Endothelial cell of umbilical vein (primary cell): Measurements from ENCODE around the gene MT2A. TPM values are rescaled to one million over a fixed set of nuclear protein-coding genes. Genes with fewer than 3 reads are reported as not detected.

Experiments used
- BruUV-seq: library from RNA; stranded (reverse); fragments of 400-500 nt; replicated peaks from 2 replicates; lab custom pipeline; 2021; lab: Mats Ljungman, UMichigan
- CTCF ChIA-PET: fragments of 300-600, 350-600 bp; sonication (Branson Sonifier 250); formaldehyde crosslinking; loops from one replicate; lab custom pipeline; 2021; ENCODE audit warnings: antibody characterized with exemption, inconsistent platforms; lab: Charles Lee
- POLR2A ChIA-PET: fragments of 300-600, 350-600 bp; sonication (Branson Sonifier 250); formaldehyde crosslinking; loops from one replicate; lab custom pipeline; 2021; ENCODE audit warnings: antibody characterized with exemption, inconsistent platforms; lab: Charles Lee
- DNase-seq: peaks from one replicate; pipeline ENCODE4 v3.0.0-alpha.2; 2011; ENCODE audit warnings: low read depth, low spot score
- FAIRE-seq: peaks from 2 replicates; lab custom pipeline; 2011; peaks lifted over from hg19 to GRCh38; lab: Jason Lieb, UNC
- H2AFZ ChIP-seq: 2 replicates; pipeline ENCODE4 v1.6.0; 2012; ENCODE audit warnings: low read depth, low read length, control low read depth, inconsistent platforms
- H3K27ac ChIP-seq: 2 replicates; pipeline ENCODE4 v1.5.1; 2011; ENCODE audit warnings: low read depth, mild to moderate bottlenecking, control low read depth, low read length, moderate library complexity; ENCODE audit not compliant: insufficient read depth
- H3K27me3 ChIP-seq, 2 experiments: 2 replicates each; pipeline versions ENCODE4 v1.6.0 to v1.6.1; 2011; ENCODE audit warnings: low read length in 2 of 2, mixed read lengths in 1 of 2; ENCODE audit not compliant: control insufficient read depth in 2 of 2, insufficient read depth in 2 of 2
- H3K36me3 ChIP-seq, 2 experiments: 2 replicates in 1 of 2; 3 replicates in 1 of 2; pipeline ENCODE4 v1.5.1; 2011; ENCODE audit warnings: low read length in 2 of 2, mild to moderate bottlenecking in 1 of 2, moderate library complexity in 1 of 2; ENCODE audit not compliant: control insufficient read depth in 2 of 2, insufficient read depth in 2 of 2; ENCODE audit errors: extremely low read depth in 1 of 2
- H3K4me1 ChIP-seq: 3 replicates; pipeline ENCODE4 v1.5.1; 2011; ENCODE audit warnings: mild to moderate bottlenecking, low read length; ENCODE audit not compliant: control insufficient read depth, insufficient read depth; ENCODE audit errors: extremely low read depth
- H3K4me2 ChIP-seq: 2 replicates; pipeline ENCODE4 v1.6.1; 2011; ENCODE audit warnings: low read length, control low read depth, mixed read lengths; ENCODE audit not compliant: insufficient read depth
- H3K4me3 ChIP-seq, 3 experiments: fragments of 200-600 bp in 1 of 3; sonication (generic), shearing (Covaris generic) in 1 of 3; replicated peaks in 1 of 3; 2 replicates each; pipeline ENCODE4 v1.5.1; 2011 to 2016; ENCODE audit warnings: control low read depth in 3 of 3, low read length in 3 of 3, mild to moderate bottlenecking in 2 of 3, inconsistent platforms in 1 of 3, low read depth in 1 of 3, moderate library complexity in 1 of 3; ENCODE audit not compliant: insufficient read depth in 1 of 3
- H3K79me2 ChIP-seq: 2 replicates; pipeline ENCODE4 v1.6.0; 2012; ENCODE audit warnings: low read length, inconsistent platforms; ENCODE audit not compliant: control insufficient read depth, insufficient read depth
- H3K9ac ChIP-seq: replicated peaks from 2 replicates; pipeline ENCODE3; 2011; ENCODE audit warnings: low read length, control low read depth; ENCODE audit not compliant: insufficient read depth; ENCODE audit errors: extremely low read depth
- H3K9me1 ChIP-seq: replicated peaks from 3 replicates; pipeline ENCODE4 v1.6.0; 2011; ENCODE audit warnings: mild to moderate bottlenecking, low read length; ENCODE audit not compliant: control insufficient read depth, insufficient read depth; ENCODE audit errors: extremely low read depth
- H3K9me3 ChIP-seq: replicated peaks from 2 replicates; pipeline ENCODE4 v1.5.1; 2012; ENCODE audit warnings: low read length, inconsistent platforms; ENCODE audit not compliant: control insufficient read depth, insufficient read depth
- H4K20me1 ChIP-seq: replicated peaks from 2 replicates; pipeline ENCODE3; 2011; ENCODE audit warnings: mild to moderate bottlenecking, low read length; ENCODE audit not compliant: control insufficient read depth, insufficient read depth; ENCODE audit errors: extremely low read depth
- CTCF ChIP-seq, 2 donors: IDR thresholded peaks; 1 replicate in 1 of 2; 2 replicates in 1 of 2; pipeline ENCODE4 v1.5.1; 2011; ENCODE audit warnings: low read length in 2 of 2, mild to moderate bottlenecking in 2 of 2, moderate library complexity in 2 of 2, control low read depth in 1 of 2, inconsistent platforms in 1 of 2, low read depth in 1 of 2; ENCODE audit not compliant: insufficient read depth in 1 of 2; ENCODE audit errors: extremely low read depth in 1 of 2
- EZH2 ChIP-seq: IDR thresholded peaks from 2 replicates; pipeline ENCODE4 v1.6.1; 2012; ENCODE audit warnings: borderline replicate concordance, low read depth, mild to moderate bottlenecking, moderate library complexity, low read length, inconsistent platforms; ENCODE audit not compliant: severe bottlenecking
- JUN ChIP-seq: IDR thresholded peaks from 2 replicates; pipeline ENCODE4 v1.6.1; 2011; ENCODE audit warnings: borderline replicate concordance, low read depth; ENCODE audit not compliant: insufficient read length, insufficient read depth
- POLR2A ChIP-seq: IDR thresholded peaks from 2 replicates; pipeline ENCODE4 v1.6.1; 2012; ENCODE audit warnings: low read depth, mild to moderate bottlenecking, control low read depth, low read length
- POLR2AphosphoS5 ChIP-seq: IDR thresholded peaks from 2 replicates; pipeline ENCODE4 v1.6.1; 2012; ENCODE audit warnings: low read depth, mild to moderate bottlenecking, control low read depth, low read length, moderate library complexity; ENCODE audit not compliant: insufficient read depth
- dilution Hi-C: fragments of 300-500 bp; cut with MboI; formaldehyde crosslinking; loops from one replicate; pipeline ENCODE4 v1.15.0; 2019; ENCODE audit warnings: low sequenced_read_pairs; ENCODE audit not compliant: extremely low pct_ligation_motif_present
- intact Hi-C: fragments of 100-400 bp; cut with micrococcal nuclease; formaldehyde crosslinking; loops from one replicate; pipeline ENCODE4 v1.10.0; 2022
- polyA plus RNA-seq, 4 experiments: library from polyadenylated mRNA; depleted of rRNA in 3 of 4; stranded (reverse) in 3 of 4; unstranded in 1 of 4; fragments of >200 nt; gene quantifications; 2 replicates each; pipeline versions ENCODE4 v1.2.1 to v1.2.3, GENCODE V29; 2011 to 2012; ENCODE audit warnings: missing spikeins in 1 of 4
- total RNA-seq: library from RNA; stranded (reverse); gene quantifications from 2 replicates; pipeline ENCODE4 v1.2.3, GENCODE V29; 2021

Gene MT2A
- total and polyA plus RNA-seq, 2 donors (not counting 3 experiments of a cell fraction or from before 2014, with no cell fraction given) = 276 to 1,337 TPM

- Histone ChIP-seq H3K4me2 (no peak overlapping the region), H3K79me2 (peaks cover 12% of the 10 kb centered on the region), H4K20me1 (no peaks in the 10 kb centered on the region), H3K9me1 (no peaks in the 10 kb centered on the region), H3K4me1 (peaks cover 14% of the 10 kb centered on the region), H3K27ac (no peak overlapping the region), H3K4me3 (no peak overlapping the region), H3K9me3 (no peaks in the 10 kb centered on the region), H3K36me3 (no peaks in the 10 kb centered on the region), H2AFZ (no peak overlapping the region), H3K27me3 (no peaks in the 10 kb centered on the region), H3K9ac (no peak overlapping the region)
- no peak for FAIRE-seq
- CTCF ChIA-PET = interaction anchor here (1.0 to 3.2 kb wide), 9 partner anchors 12 to 109 kb away, joined by 3 to 13 read pairs (median 5); partner anchors contain the start of genes MT1A and MT2A
- dilution Hi-C loops (no loop called here), intact Hi-C loops (no loop called here)
- DNase-seq = no peak
- TF ChIP-seq JUN = no peak
- no peak for TF ChIP-seq CTCF (IDR thresholded peaks at IDR 0.05; ENCODE audit: extremely low read depth in 1 of 2, insufficient read depth in 1 of 2, low read depth in 1 of 2, low read length in 2 of 2)
- POLR2A ChIA-PET = no interaction called here
- BruUV-seq = no TSS peak
Measured at GRCh38 chr16:56623637-56624036, 15.3 kb downstream of the MT2A start.

DNA sequence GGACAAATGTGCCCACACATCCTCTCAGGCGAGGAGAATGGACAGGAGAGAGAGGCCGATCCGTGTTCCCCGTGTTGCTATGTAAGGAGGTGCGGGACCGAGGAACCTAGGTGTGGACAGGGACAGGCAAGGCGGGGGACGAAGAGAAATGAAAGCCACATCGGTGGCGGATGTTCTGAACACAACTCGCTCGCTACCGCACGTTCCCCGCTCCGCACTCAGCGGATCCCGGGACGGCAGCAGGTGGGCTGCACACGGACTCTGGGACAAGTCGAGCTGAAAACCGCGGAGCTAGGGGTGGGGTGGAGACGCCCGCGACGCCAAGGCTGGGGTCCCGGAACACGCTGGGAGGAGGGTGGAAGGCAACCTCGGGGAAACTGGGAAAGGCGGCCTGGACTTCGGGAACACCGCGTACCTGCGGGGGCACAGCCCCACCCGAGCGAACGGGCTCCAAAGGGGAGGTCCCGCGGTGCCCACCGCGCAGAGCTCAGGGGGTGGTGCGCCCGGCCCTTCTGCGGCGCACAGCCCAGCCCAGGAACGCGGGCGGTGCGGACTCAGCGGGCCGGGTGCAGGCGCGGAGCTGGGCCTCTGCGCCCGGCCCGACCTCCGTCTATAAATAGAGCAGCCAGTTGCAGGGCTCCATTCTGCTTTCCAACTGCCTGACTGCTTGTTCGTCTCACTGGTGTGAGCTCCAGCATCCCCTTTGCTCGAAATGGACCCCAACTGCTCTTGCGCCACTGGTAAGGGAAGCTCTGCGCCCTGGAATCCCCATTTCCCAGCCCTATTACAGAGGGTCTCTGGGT is 17.0 kb downstream of the MT2A start, which contains the start of gene MT1E:
Gene MT1E (plus strand): TSS at position 642 of the 803 bp plus-strand sequence. CDS start 71 bp downstream, at position 713.
- H3K27ac ChIP-seq = peak within 1 kb of the TSS; percentile 61
- peaks cover 12% of the 10 kb centered on the region for H3K4me1 ChIP-seq
- FAIRE-seq (peak; percentile 81), DNase-seq (peak; percentile 54)
- no TSS peak for BruUV-seq
- H4K20me1 ChIP-seq = no peaks in the 10 kb centered on the region
- H3K4me3 ChIP-seq = peak within 1 kb of the TSS; percentile 21 to 74 (median 64)
- intact Hi-C loops (loop anchor here (1.0 kb wide), 2 partner anchors 9 to 18 kb away; no protein-coding TSS in a partner anchor), dilution Hi-C loops (no loop called here)
- no peaks in the 10 kb centered on the region for H3K36me3 ChIP-seq
- POLR2A ChIA-PET = interaction anchor here (0.6 to 3.3 kb wide), 13 partner anchors 8 to 1079 kb away, joined by 3 to 51 read pairs (median 5); partner anchors contain the start of genes MT1X and MT2A
- no peaks in the 10 kb centered on the region for H3K27me3 ChIP-seq
- H3K9me1 ChIP-seq = no peaks in the 10 kb centered on the region
- peak within 1 kb of the TSS; percentile 68 for H3K9ac ChIP-seq
- H3K4me2 ChIP-seq = peak within 1 kb of the TSS; percentile 75
- no peaks in the 10 kb centered on the region for H3K9me3 ChIP-seq
- peaks cover 12% of the 10 kb centered on the region for H3K79me2 ChIP-seq
- TF ChIP-seq POLR2AphosphoS5 (peak; percentile 100), EZH2 (no peak), POLR2A (peak; percentile 99)
- CTCF ChIA-PET = interaction anchor here (0.9 to 2.5 kb wide), 7 partner anchors 13 to 76 kb away, joined by 3 to 11 read pairs (median 4); partner anchors contain the start of gene MT2A
- H2AFZ ChIP-seq = peak within 1 kb of the TSS; percentile 90
